OCI-M1 (cell line): Measurements from ENCODE around the gene HMGCS2.
"Not testable (repeated sequence)": the region's sequence is repeated elsewhere in the genome, so short reads cannot be mapped to it uniquely, and the experiment has no call there.

Experiments used
- DNase-seq: peaks from one replicate; lab custom pipeline; 2025; lab: John Stamatoyannopoulos, UW

HMGCS2 gene

DNA sequence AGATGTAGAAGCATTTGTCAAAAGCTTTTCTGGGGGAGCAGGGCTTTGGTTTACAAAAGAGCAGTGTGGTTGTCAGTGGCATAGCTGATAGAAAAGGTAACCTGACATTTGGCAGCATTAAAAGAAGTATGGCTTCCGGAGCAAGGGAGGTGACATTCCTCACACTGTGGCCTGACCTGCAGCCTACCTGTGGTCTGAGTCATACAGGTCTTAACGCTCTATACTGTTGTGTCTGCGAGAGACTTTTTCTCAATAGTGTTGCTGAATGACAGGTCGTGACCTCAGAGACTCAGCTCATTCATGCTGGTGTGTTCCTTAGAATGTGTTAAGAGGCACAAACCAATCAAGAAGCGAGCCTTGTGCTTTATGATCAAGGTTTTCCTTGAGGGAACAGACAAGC, 37.6 kb downstream of the HMGCS2 start:
- DNase-seq, result no peak

DNA sequence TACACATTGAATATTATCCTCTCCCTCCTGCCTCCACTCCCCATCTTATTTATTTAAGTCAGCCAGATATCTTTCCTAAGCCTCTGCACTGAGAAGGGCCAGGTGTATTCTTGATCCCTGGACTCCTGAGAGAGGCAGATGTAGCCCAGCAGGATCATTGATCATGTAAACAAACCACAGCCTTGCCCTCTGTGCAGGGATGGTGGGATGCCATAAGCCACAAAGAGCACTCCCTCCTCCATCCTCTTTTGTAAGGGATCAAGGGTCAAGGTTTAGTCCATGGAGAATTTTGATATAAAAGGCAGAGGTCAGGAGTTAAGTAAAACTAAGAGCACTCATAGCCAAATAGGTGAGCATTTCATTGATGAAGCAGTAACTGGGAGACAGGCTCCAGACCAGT, 39.7 kb downstream of the HMGCS2 start:
- no peak for DNase-seq

GRCh38 chr1:119727991-119728390, 40.7 kb downstream of the HMGCS2 start:
- DNase-seq, result peak; percentile 25

GRCh38 chr1:119725626-119726025, 43.1 kb downstream of the HMGCS2 start:
- no peak for DNase-seq

DNA sequence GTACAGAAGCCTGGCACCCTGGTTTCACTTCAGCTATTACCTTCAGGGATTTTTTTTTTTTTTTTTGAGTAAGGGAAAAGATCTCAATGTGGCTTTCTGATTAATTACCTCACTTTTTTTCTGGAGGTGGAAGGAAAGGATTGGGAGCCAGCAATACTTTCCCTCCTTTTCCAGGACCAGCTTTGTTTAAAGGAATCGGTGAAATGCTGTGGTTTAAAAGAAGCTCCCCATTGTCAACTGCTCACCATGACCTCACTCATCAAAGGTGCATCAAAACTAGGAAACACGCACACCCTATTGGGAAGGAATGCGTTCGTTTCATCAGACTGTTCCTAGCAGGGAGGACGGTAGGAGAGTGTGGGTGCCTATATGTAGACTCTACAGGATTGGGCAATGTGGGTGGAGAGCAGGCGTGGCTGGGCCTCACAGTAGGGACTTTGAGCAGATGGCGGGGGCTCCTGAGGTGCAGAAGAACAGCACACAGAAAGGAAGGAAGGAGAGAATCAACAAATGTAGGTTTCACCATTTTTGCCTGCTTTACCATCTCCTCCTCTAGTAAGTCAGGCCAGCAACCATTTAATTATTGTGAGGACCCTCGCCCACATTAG, 44.0 kb downstream of the HMGCS2 start:
- DNase-seq, result no peak

- DNase-seq, result no peak
These were observed 46.8 kb downstream of the HMGCS2 start for GRCh38 chr1:119721896-119722295.

DNA sequence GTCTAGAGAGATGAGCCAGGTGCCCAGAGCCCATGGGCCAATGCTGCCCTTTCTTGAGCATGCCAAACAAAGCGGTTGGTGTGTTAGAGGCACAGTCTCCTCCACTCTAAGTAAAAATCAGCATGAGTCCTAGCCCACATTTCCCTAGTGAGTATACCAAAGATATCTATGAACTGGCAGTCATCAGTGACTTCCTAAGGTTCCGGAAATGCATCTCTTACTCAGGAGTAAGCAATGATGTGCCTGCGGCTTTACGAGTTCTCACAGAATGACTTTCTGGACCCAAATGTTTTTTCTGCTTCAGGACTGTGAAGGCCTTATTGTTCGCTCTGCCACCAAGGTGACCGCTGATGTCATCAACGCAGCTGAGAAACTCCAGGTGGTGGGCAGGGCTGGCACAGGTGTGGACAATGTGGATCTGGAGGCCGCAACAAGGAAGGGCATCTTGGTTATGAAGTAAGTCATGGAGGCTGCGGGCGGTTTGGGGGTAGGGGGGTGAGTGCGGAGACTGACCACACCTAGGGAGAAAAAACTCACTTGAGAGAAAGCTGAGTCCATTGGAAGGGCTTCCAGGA, 47.8 kb downstream of the HMGCS2 start:
- DNase-seq, result no peak

GRCh38 chr1:119718972-119719371, 49.7 kb downstream of the HMGCS2 start:
- no peak for DNase-seq

GRCh38 chr1:119718409-119718808, 50.3 kb downstream of the HMGCS2 start:
- DNase-seq, result no peak

DNA sequence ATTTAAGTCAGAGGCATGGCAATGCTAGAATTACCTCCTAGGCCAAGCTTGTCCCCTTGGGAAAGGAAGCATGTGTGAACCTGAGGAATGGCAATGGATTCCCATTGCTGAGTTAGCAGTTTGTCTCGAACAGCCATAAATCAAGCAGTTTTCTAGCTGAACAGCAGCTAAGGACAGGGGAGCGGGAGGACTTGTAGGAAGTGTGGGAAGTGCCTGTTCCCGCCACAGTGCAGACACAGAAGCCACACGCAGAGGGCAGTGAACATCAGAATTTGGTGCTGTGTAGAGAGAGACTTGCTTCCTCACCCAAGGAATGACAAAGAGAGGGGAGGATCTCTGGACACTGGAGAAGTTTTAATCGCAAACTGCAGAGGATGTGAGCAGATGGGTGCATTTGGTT, 53.2 kb downstream of the HMGCS2 start:
- no peak for DNase-seq

DNA sequence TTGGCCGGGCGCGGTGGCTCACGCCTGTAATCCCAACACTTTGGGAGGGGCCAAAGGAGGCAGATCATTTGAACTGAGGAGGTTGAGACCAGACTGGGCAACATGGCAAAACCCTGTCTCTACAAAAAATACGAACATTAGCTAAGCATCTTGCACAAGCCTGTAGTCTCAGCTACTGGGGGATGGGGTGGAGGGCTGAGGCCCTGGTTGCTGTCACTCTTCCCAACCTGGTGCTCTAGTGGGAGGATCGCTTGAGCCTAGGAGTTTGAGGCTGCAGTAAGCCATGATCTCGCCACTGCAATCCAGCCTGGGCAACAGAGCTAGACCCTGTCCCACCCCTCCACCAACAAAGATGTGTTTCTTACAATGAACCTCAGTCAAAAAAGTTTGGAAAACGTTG, 54.1 kb downstream of the HMGCS2 start:
- no peak for DNase-seq

- DNase-seq, result no peak
These were observed 54.8 kb downstream of the HMGCS2 start for GRCh38 chr1:119713749-119714456.

- DNase-seq, result no peak
These were observed 55.5 kb downstream of the HMGCS2 start for GRCh38 chr1:119713039-119713748.

DNA sequence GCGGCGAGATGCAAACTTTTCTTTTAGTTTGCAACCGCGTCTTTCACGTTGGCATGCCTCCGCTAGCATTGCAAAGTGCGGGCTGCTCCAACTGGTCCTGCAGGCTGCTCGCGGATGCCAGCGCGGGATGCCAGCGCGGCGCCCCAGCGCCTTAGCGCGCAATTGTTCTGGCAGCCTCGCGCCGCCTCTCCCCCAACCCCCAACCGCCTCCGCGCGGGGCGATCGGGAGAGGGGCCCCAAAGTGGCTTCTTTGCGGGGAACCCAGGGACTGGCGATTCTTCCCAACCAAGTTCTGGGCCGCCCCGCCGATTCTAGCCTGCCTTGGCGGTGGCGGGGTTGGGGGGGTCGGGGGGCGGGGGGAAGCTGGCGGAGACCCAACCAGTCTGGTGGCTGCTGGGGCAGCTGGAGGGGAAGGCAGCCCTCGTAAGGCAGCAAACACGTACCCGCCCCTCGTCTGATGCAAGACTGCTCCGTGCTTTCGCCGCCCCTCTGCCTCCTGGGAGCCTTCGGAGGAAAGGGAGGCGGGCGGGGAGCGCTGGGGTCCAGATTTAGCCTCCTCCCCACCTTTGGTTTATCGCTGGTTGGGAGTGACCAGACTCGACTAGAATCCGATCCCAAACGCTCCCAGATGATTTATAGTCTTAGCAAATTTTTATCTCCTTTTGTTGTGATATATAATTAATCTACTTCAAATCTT, 56.2 kb downstream of the HMGCS2 start:
- DNase-seq, result no peak

GRCh38 chr1:119711804-119712341, 56.8 kb downstream of the HMGCS2 start, which contains the start of gene PHGDH:
PHGDH (plus strand) TSS chr1:119711934; CDS start chr1:119712023, 89 bp downstream.
- DNase-seq, result no peak

DNA sequence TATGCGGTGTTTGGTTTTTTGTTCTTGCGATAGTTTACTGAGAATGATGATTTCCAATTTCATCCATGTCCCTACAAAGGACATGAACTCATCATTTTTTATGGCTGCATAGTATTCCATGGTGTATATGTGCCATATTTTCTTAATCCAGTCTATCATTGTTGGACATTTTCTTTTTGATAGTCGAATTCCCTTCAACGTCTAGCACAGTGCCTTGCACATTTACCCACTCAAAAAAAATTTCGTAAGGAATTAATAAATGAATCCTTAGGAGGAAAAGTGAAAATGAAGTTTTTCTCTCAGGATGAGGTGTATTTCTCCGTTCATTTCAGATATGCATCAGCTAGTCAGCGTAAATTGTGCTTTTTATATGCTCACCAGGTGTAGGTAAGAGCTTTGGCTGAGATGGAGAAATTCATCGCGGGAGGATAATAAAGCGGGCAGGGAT, 57.3 kb downstream of the HMGCS2 start:
- not testable (repeated sequence) for DNase-seq

- DNase-seq, result not testable (repeated sequence)
These were observed 62.1 kb downstream of the HMGCS2 start for GRCh38 chr1:119706599-119706998.

DNA sequence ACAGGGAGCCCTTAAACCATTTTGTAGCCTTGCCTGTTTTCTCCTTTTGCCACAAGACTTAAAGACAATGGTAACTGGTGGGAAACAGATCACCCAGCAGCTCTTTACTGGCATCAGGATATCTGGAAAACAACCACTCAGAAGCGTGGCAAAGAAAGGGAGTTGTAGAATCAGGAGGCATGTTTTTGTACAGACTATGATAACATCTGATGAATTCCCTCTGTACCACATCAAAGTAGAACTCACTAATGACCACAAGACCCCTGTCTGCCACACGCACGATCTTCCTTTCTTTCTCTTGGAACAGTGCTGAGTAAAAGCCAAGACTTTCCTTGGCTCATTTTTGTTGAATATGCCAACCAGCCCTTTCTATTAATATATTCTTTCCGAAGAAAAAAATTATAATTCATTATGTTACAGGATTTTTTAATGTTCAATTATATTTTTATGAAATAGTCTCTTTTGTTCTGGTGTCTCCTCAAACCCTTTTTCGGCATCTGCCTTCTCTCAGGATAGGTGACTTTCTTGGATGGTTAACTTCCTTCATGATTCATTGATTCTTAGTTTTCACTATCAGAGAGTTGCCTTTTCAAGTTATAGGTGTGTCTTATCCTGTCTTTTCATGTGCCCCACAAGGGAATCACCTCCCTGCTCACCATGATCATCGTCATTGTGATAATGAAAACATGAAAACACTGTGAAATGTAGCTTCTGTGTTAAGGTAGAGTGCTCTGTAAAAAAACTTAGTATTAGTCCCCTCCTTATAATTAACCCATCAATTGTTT, 64.8 kb downstream of the HMGCS2 start:
- DNase-seq, result no peak

GRCh38 chr1:119702384-119702783, 66.3 kb downstream of the HMGCS2 start:
- peak; percentile 85 for DNase-seq

- DNase-seq, result no peak
These were observed 67.0 kb downstream of the HMGCS2 start for GRCh38 chr1:119701659-119702058.

DNA sequence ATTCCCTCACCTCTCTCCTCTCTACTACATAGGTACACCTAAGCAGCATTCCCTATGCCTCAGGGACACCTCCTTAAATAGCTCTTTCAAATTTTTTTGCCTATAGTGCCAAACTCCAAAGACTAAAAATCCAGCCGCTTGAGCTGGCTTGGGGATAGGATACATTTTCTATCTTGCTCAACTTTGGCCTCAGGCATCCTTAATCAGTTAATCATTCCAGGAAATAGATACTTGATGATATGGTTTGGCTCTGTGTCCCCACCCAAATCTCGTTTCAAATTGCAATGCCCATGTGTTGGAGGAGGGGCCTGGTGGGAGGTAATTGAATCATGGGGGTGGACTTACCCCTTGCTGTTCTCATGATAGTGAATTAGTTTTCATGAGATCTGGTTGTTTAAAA, 68.4 kb downstream of the HMGCS2 start:
- DNase-seq, result no peak
